WTC11 (cell line): Measurements from ENCODE around the gene AFAP1L2. TPM values are rescaled to one million over a fixed set of nuclear protein-coding genes. Genes with fewer than 3 reads are reported as not detected.

Experiments
- ATAC-seq: fragments of 200-7000 bp; cut with Tn5 transposase; 2 replicates; pipeline ENCODE4 v1.10.0; 2021; ENCODE audit warnings: mild to moderate bottlenecking, moderate library complexity
- CTCF ChIA-PET: fragments of 300-600 bp; sonication (Branson Sonifier 250); formaldehyde crosslinking; loops from one replicate; lab custom pipeline; 2021; ENCODE audit warnings: antibody characterized with exemption; lab: Charles Lee
- POLR2A ChIA-PET: fragments of 350-600 bp; sonication (Branson Sonifier 250); formaldehyde crosslinking; loops from one replicate; lab custom pipeline; 2021; ENCODE audit warnings: antibody characterized with exemption; lab: Charles Lee
- DNase-seq: peaks from one replicate; pipeline ENCODE4 v3.0.0; 2021; ENCODE audit warnings: low spot score
- H3K27ac Mint-ChIP-seq: 2 replicates; pipeline ENCODE4 v1.8.0; 2021; ENCODE audit warnings: mixed read lengths
- H3K27me3 Mint-ChIP-seq: 2 replicates; pipeline ENCODE4 v1.8.0; 2021; ENCODE audit warnings: low read depth, mild to moderate bottlenecking, moderate library complexity, mixed read lengths
- H3K36me3 Mint-ChIP-seq: 2 replicates; pipeline ENCODE4 v1.8.0; 2021; ENCODE audit warnings: mixed read lengths
- H3K4me1 Mint-ChIP-seq: 2 replicates; pipeline ENCODE4 v1.8.0; 2022; ENCODE audit warnings: mixed read lengths
- H3K4me3 Mint-ChIP-seq: 2 replicates; pipeline ENCODE4 v1.8.0; 2021; ENCODE audit warnings: mild to moderate bottlenecking, moderate library complexity, mixed read lengths
- H3K9me3 Mint-ChIP-seq: 2 replicates; pipeline ENCODE4 v1.8.0; 2021; ENCODE audit warnings: mixed read lengths
- CREB1 ChIP-seq: sonication (generic); formaldehyde crosslinking; IDR thresholded peaks from 2 replicates; pipeline ENCODE4 v1.8.0; 2023; ENCODE audit warnings: mild to moderate bottlenecking, missing genetic modification reagents
- CTCF ChIP-seq: fragments of 200-600 bp; IDR thresholded peaks from 2 replicates; pipeline ENCODE4 v1.8.0; 2022; ENCODE audit warnings: antibody characterized with exemption
- E2F1 ChIP-seq: sonication (generic); formaldehyde crosslinking; IDR thresholded peaks from 2 replicates; pipeline ENCODE4 v1.8.0; 2022; ENCODE audit warnings: mild to moderate bottlenecking, missing genetic modification reagents
- GABPB1 ChIP-seq: sonication (generic); formaldehyde crosslinking; IDR thresholded peaks from 2 replicates; pipeline ENCODE4 v1.8.1; 2023; ENCODE audit warnings: mild to moderate bottlenecking, missing genetic modification reagents
- GTF2I ChIP-seq: fragments of 250-450 bp; sonication (Bioruptor Pico); conservative IDR thresholded peaks from 2 replicates; pipeline ENCODE4 v1.4.0; 2021; ENCODE audit warnings: mild to moderate bottlenecking
- IRF1 ChIP-seq: sonication (generic); formaldehyde crosslinking; IDR thresholded peaks from 2 replicates; pipeline ENCODE4 v1.8.0; 2023; ENCODE audit warnings: missing genetic modification reagents
- JAZF1 ChIP-seq: fragments of 250-450 bp; sonication (Bioruptor Pico); IDR thresholded peaks from 2 replicates; pipeline ENCODE4 v1.9.0; 2021; ENCODE audit warnings: moderate library complexity, mild to moderate bottlenecking, inconsistent platforms
- NFATC4 ChIP-seq: fragments of 250-450 bp; sonication (Bioruptor Pico); IDR thresholded peaks from 2 replicates; pipeline ENCODE4 v1.9.0; 2021; ENCODE audit warnings: mild to moderate bottlenecking
- NFE2L1 ChIP-seq: sonication (generic); formaldehyde crosslinking; IDR thresholded peaks from 2 replicates; pipeline ENCODE4 v1.8.1; 2023; ENCODE audit warnings: missing genetic modification reagents
- NR2C2 ChIP-seq: sonication (generic); formaldehyde crosslinking; IDR thresholded peaks from 2 replicates; pipeline ENCODE4 v1.8.0; 2022; ENCODE audit warnings: mild to moderate bottlenecking, missing genetic modification reagents
- OVOL2 ChIP-seq: fragments of 250-450 bp; sonication (Bioruptor Pico); IDR thresholded peaks from 2 replicates; pipeline ENCODE4 v1.9.0; 2021; ENCODE audit warnings: mild to moderate bottlenecking, borderline replicate concordance
- PRDM15 ChIP-seq: sonication (generic); formaldehyde crosslinking; IDR thresholded peaks from 2 replicates; pipeline ENCODE4 v1.8.0; 2022; ENCODE audit warnings: missing genetic modification reagents
- PRRX2 ChIP-seq: fragments of 250-450 bp; sonication (Bioruptor Pico); IDR thresholded peaks from 2 replicates; pipeline ENCODE4 v1.8.0; 2021; ENCODE audit warnings: mild to moderate bottlenecking
- RELA ChIP-seq: sonication (generic); formaldehyde crosslinking; IDR thresholded peaks from 2 replicates; pipeline ENCODE4 v1.8.1; 2022; ENCODE audit warnings: missing genetic modification reagents, mild to moderate bottlenecking, borderline replicate concordance
- RORB ChIP-seq: fragments of 250-450 bp; sonication (Bioruptor Pico); IDR thresholded peaks from 2 replicates; pipeline ENCODE4 v1.9.0; 2021; ENCODE audit warnings: mild to moderate bottlenecking
- SMAD4 ChIP-seq: sonication (generic); formaldehyde crosslinking; IDR thresholded peaks from 2 replicates; pipeline ENCODE4 v1.8.0; 2022; ENCODE audit warnings: mild to moderate bottlenecking, missing genetic modification reagents
- TEAD4 ChIP-seq: sonication (generic); formaldehyde crosslinking; IDR thresholded peaks from 2 replicates; pipeline ENCODE4 v1.8.0; 2022; ENCODE audit warnings: mild to moderate bottlenecking, missing genetic modification reagents
- USF2 ChIP-seq: sonication (generic); formaldehyde crosslinking; IDR thresholded peaks from 2 replicates; pipeline ENCODE4 v1.8.1; 2023; ENCODE audit warnings: mild to moderate bottlenecking, missing genetic modification reagents, moderate library complexity
- ZMAT4 ChIP-seq: fragments of 250-450 bp; sonication (Bioruptor Pico); IDR thresholded peaks from 2 replicates; pipeline ENCODE4 v1.9.0; 2021; ENCODE audit warnings: mild to moderate bottlenecking
- ZNF219 ChIP-seq: sonication (generic); formaldehyde crosslinking; IDR thresholded peaks from 2 replicates; pipeline ENCODE4 v1.8.0; 2023; ENCODE audit warnings: missing genetic modification reagents, mild to moderate bottlenecking, borderline replicate concordance
- ZNF232 ChIP-seq: sonication (generic); formaldehyde crosslinking; IDR thresholded peaks from 2 replicates; pipeline ENCODE4 v1.8.0; 2022; ENCODE audit warnings: mild to moderate bottlenecking, missing genetic modification reagents
- ZNF281 ChIP-seq: sonication (generic); formaldehyde crosslinking; IDR thresholded peaks from 2 replicates; pipeline ENCODE4 v1.8.0; 2023; ENCODE audit warnings: mild to moderate bottlenecking, missing genetic modification reagents
- ZNF317 ChIP-seq: sonication (generic); formaldehyde crosslinking; IDR thresholded peaks from 2 replicates; pipeline ENCODE4 v1.8.1; 2023; ENCODE audit warnings: low read depth, mild to moderate bottlenecking, moderate library complexity, missing genetic modification reagents, borderline replicate concordance
- ZNF423 ChIP-seq: fragments of 250-450 bp; sonication (Bioruptor Pico); IDR thresholded peaks from 2 replicates; pipeline ENCODE4 v2.1.2; 2022; ENCODE audit warnings: mild to moderate bottlenecking, moderate library complexity
- total RNA-seq: library from RNA; stranded (reverse); gene quantifications from 3 replicates; pipeline ENCODE4 v1.2.3, GENCODE V29; 2021

Gene AFAP1L2
- total RNA-seq, 1 experiment from 2014 or later = 5.0 TPM

GRCh38 chr10:114393482-114393881 lies 10.8 kb downstream of the AFAP1L2 start:
- H3K27me3 Mint-ChIP-seq = no peaks in the 10 kb centered on the region; the same call in 1 of the 2 replicates

GRCh38 chr10:114392112-114392835 lies 12.0 kb downstream of the AFAP1L2 start:
- ATAC-seq (no peak), DNase-seq (no peak)
- Mint-ChIP-seq H3K9me3 (no peaks in the 10 kb centered on the region), H3K27me3 (no peaks in the 10 kb centered on the region; the same call in 1 of the 2 replicates), H3K4me3 (no peak overlapping the region), H3K36me3 (no peaks in the 10 kb centered on the region), H3K4me1 (peaks cover 10% of the 10 kb centered on the region), H3K27ac (no peak overlapping the region)
- CTCF ChIA-PET = interaction anchor here (1.7 to 2.2 kb wide), 2 partner anchors 12 to 88 kb away, joined by 6 to 9 read pairs; partner anchors contain the start of gene AFAP1L2
- POLR2A ChIA-PET = no interaction called here
- no peak for TF ChIP-seq ZNF232 (CRISPR knock-in tag)
- TF ChIP-seq CTCF = no peak
- TF ChIP-seq ZNF317 = no peak
- no peak for TF ChIP-seq NR2C2 (CRISPR knock-in tag)
- TF ChIP-seq IRF1 (CRISPR knock-in tag) = no peak
- TF ChIP-seq CREB1 (CRISPR knock-in tag) = no peak
- no peak for TF ChIP-seq GABPB1
- no peak for TF ChIP-seq RORB
- no peak for TF ChIP-seq USF2 (CRISPR knock-in tag)
- TF ChIP-seq PRRX2 (CRISPR knock-in tag) = no peak
- no peak for TF ChIP-seq PRDM15 (CRISPR knock-in tag)
- TF ChIP-seq RELA (CRISPR knock-in tag) = no peak
- no peak for TF ChIP-seq ZMAT4 (CRISPR knock-in tag)

More at GRCh38 chr10:114393482-114393881, 10.8 kb downstream of the AFAP1L2 start:
- ChIA-PET POLR2A (no interaction called here), CTCF (no interaction called here)
- DNase-seq = no peak
- no peak for TF ChIP-seq NFATC4 (CRISPR knock-in tag)
- TF ChIP-seq TEAD4 = no peak
- no peak for TF ChIP-seq NFE2L1
- TF ChIP-seq JAZF1 (CRISPR knock-in tag) = no peak
- no peak for TF ChIP-seq ZNF281
- no peak for TF ChIP-seq PRRX2 (CRISPR knock-in tag)
- TF ChIP-seq ZNF219 (CRISPR knock-in tag) = no peak
- no peak for TF ChIP-seq E2F1 (CRISPR knock-in tag)
- no peak for TF ChIP-seq ZNF423 (CRISPR knock-in tag)
- TF ChIP-seq GTF2I (CRISPR knock-in tag) = no peak
- no peak for TF ChIP-seq SMAD4 (CRISPR knock-in tag)
- no peak for TF ChIP-seq OVOL2 (CRISPR knock-in tag)
- Mint-ChIP-seq H3K4me3 (no peak overlapping the region), H3K9me3 (no peaks in the 10 kb centered on the region), H3K4me1 (peaks cover 10% of the 10 kb centered on the region), H3K36me3 (no peaks in the 10 kb centered on the region), H3K27ac (no peak overlapping the region)
- no peak; the same call in 1 of the 2 replicates for ATAC-seq
